Effector CD8-positive, alpha-beta T cell (primary cell): ENCODE measurements around the gene PI3.
"Not testable (repeated sequence)": the region's sequence is repeated elsewhere in the genome, so short reads cannot be mapped to it uniquely, and the experiment has no call there.

Source experiments
- DNase-seq: peaks from one replicate; lab custom pipeline; 2025; lab: John Stamatoyannopoulos, UW
- total RNA-seq, 4 experiments: gene quantifications; one replicate each; lab custom pipeline; 2026; lab: John Stamatoyannopoulos, UW

Gene PI3
- 0 reads per million in 4 experiments for total RNA-seq

- no peak for DNase-seq
These were observed at the start of gene PI3 for GRCh38 chr20:45174434-45175364. Gene PI3, plus strand, starts transcription at chr20:45174902. Its CDS starts 21 bp downstream, at chr20:45174923.

GRCh38 chr20:45128099-45128498 lies 46.6 kb upstream of the PI3 start:
- no peak for DNase-seq

DNA sequence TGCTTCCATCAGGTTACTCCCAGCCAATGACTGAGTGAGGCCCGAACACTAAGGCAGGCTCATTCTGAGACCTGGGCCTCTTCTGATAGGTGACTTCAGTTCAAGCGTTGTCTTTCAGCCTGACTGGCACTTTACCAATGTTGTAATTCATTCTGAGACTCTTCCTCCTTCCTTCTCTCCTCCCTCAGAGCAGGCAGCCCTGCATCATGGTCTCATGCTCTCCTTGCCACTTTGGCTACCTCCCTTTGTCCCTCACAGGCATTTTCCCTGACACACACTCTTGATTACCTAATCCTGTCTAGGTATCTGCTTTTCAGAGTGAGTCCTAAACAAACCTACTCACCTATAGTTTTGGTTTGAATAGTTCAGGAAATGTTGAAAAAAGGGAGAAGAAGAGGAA lies 37.8 kb upstream of the PI3 start:
- no peak for DNase-seq

GRCh38 chr20:45138561-45139300 lies 36.0 kb upstream of the PI3 start:
- DNase-seq: no peak

DNA sequence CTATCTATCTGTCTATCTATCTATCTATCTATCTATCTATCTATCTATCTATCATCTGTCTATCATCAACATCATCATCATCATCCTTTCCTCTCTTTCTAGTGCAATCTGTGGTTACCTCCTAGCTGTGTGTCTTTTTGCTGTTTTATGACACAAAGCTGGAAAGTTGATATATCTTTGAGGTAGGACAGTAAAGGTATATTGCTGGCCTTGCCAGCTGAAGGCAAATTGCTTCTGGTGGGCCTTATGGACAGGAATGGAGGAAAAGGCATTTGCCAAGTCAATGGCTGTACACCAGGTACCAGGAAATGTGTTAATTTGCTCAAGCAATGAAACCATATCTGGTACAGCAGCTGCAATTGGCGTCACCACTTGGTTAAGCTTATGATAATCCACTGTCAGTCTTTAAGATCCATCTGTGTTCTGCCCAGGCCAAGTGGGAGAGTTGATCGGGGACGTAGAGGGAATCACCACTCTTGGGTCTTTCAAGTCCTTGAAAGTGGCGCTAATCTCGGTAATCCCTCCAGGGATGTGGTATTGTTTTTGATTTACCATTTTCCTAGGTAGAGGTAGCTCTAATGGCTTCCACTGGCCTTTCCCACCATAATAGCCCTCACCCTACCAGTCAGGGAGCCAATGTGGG lies 34.8 kb upstream of the PI3 start:
- not testable (repeated sequence) for DNase-seq

- no peak for DNase-seq
These were observed 33.9 kb upstream of the PI3 start for GRCh38 chr20:45140836-45141235.

DNA sequence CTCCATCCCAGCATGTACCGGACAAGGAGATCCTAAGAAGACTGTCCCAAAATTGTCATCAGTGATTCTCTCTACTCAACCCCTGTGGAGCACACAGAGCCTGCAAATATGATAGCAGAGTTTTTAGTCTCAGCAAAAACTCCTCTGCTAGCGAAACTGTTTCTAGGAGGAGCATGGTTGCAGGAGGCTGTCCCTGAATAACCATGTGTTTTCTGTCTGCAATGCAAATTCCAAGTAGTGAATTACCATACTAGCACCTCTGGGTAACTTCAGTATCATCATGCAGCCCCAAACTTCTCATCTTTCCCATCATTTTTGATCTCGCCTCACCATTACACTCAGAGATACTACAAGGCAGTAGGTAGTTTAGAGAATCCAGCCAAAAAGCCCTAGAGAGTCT lies 25.6 kb upstream of the PI3 start:
- no peak for DNase-seq

DNA sequence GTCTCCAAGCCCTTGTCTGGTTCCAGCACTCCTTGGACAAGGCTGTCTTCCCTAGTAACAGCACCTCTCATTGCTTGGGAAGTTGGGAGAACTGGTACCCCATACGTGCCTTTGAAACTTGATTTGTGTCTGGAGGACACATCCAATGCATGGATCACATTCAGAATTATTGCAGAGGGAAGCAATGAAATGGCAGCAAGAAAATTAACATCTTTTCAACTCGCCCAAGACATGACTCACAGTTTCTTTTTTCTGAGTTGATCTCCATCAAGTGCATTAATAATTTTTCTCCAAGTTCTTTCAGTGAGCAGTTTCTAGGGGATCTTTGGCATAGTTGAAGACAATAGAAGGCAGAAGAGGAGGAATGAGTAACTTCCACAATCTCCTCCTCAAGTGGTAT lies 22.3 kb upstream of the PI3 start:
- no peak for DNase-seq

DNA sequence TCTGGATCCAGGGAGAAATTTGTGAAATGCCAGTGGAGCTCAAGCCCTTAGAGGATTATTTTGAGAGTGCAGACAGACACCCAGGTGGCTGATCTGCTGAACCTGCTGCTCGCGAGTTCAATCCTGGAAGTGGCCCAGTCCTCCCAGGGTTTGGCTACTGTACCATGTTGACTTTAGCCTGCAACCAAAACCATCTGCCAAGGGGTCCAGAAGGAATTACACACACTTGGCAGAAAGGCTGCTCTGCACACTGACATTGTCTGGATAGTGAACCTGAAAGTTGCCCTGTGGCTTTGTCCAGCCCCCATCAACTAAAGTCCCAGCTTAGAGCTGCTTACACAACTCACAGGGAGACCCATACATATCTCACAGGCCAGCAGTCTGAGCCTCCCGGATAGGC lies 21.6 kb upstream of the PI3 start:
- no peak for DNase-seq

DNA sequence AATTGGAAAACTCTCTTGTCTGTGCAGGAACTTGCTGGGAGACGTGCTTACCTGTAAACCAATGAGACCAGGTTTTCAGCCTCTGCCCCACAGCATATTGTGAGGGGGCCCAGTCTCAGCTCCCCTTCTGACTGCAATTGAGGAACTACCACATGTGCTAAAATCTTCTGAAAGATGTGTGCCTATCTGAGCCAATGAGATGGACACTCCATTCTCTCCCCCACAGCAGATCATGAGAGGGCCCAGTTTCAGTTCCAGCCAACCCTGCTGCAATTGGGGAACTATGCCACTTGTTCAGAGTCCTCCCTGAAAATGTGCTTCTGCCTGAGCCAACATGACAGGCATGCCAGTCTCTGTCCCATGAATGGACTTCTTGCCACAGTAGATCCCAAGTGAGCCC lies 20.9 kb upstream of the PI3 start:
- no peak for DNase-seq

DNA sequence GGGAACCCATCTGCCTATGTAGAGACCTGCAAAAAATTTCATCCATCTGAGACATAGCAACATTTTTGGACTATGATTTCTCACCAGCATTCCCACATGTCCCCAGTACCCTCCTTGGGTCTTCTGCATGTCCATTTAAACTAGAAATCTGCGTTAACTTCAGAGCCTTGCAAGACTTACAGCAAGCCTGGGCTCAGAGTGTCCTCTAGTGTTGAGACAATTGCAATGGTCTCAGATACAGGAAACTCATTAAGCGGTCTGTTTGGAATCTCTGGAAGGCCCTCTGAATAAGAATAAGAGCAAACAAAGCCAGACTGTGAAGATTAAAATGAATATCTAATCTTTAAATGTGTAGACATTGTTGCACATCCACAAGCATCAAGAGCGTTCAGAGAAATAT lies 20.5 kb upstream of the PI3 start:
- no peak for DNase-seq

- not testable (repeated sequence) for DNase-seq
These were observed 19.9 kb upstream of the PI3 start for GRCh38 chr20:45154794-45155193.

GRCh38 chr20:45156713-45157112 lies 18.0 kb upstream of the PI3 start:
- no peak for DNase-seq

GRCh38 chr20:45157962-45158361 lies 16.7 kb upstream of the PI3 start:
- DNase-seq: no peak

- no peak for DNase-seq
These were observed 11.5 kb upstream of the PI3 start for GRCh38 chr20:45163083-45163803.

DNA sequence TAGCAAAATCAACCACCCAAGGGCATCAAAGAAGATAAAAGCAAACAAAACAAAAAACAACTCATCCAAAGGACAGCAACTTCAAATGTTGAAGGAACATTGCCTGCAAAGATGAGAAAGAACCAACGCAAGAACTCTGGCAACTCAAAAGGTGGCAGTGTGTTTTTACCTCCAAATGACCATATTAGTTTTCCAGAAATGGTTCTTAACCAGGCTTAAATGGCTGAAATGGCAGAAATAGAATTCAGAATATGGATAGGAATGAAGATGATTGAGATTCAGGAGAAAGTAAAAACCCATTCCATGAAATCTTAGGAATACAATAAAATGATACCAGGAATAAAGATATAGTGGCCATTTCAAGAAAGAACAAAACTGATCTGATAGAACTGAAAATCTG lies 9.8 kb upstream of the PI3 start:
- DNase-seq: no peak

DNA sequence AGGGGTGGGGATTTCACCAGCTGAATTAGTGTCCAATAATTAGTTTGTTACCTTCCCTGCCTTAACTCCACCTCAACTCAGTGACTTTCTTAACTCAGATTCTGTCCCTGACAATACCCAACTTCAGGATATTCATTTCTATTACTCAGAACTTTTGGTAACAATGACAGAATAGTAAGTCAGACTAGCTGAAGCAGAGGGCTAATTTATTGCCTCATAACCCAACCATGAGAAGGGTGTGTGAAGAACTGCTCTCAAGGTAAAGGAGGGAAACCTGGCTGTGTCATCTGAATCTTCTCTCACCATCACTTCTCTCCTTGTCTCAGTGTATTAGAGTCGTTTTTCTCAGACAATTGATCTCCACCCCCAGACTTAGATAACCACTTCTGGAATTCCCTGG lies 1.2 kb upstream of the PI3 start:
- DNase-seq: no peak

- DNase-seq: no peak
These were observed 2.0 kb downstream of the PI3 start for GRCh38 chr20:45176526-45177267.

DNA sequence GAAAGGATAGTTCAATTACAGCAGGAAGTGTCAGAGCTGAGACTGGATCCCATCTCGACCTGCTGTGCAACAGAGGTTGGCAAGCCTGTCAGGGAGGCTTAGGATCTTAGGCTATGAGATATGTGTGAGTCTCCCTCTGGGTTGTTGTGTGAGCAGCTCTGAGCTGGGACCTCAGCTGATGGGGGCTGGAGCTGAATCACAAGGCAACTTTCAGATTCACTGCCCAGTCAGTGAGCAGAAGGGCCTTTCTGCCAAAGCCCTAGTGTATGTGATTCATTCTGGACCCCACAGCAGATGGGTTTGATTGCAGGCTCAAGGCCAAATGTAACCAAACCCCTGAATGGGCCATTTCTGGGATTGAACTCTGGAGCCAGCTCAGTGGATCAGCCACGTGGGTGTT lies 4.5 kb downstream of the PI3 start:
- no peak for DNase-seq

GRCh38 chr20:45181639-45182038 lies 6.9 kb downstream of the PI3 start:
- no peak for DNase-seq

DNA sequence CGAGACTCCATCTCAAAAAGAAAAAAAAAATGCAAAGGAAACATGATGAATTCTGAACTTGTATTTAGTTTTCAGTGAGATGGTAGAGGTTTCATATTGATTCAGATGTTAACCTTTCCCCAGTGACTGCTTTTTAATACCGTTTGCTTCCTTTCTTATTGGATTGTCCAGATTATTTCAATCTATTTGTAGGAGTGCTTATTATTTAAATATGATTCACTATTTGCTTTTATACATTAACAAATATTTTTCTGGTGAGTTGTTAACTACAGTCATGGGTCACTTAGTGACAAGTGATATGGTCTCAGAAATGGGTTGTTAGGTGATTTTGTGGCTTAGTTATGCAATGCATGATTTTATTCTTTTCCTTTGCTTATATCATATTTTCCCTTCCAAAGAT lies 8.4 kb downstream of the PI3 start:
- DNase-seq: no peak
